ENCODE results near the gene ATG9B. TPM values are rescaled to one million over a fixed set of nuclear protein-coding genes. Genes with fewer than 3 reads are reported as not detected.
A peak's percentile ranks its signal among the peaks of the same experiment; 100 is the strongest.
"Not testable (repeated sequence)": the region's sequence is repeated elsewhere in the genome, so short reads cannot be mapped to it uniquely, and the experiment has no call there.

The ATG9B gene
- total RNA-seq, 2 experiments from 2014 or later, result 3.5 to 4.6 TPM

DNA sequence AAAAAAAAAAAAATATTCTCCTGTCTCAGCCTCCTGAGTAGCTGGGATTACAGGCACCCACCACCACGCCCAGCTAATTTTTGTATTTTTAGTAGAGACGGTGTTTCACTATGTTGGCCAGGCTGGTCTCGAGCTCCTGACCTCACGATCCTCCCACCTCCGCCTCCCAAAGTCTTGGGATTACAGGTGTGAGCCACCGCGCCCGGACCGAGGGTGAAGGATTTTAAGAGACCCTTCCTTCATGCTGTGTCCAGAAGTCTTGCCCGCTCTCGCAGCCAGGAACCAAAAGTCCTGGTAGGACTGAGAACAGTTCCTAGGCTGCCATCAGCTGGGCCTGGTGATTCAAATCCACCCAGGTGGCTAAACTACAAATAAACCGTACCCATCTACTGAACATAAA lies 12.7 kb downstream of the ATG9B start:
- intact Hi-C loops (cut with micrococcal nuclease), result loop anchor here (5.0 kb wide), 1 partner anchor 34 kb away; the partner anchor contains the start of gene KCNH2
- not testable (repeated sequence) for H3K9me3 Mint-ChIP-seq, H3K36me3 Mint-ChIP-seq, H3K27me3 Mint-ChIP-seq, DNase-seq
- H3K4me1 Mint-ChIP-seq (ENCODE audit: low read depth), result peaks cover 77% of the 10 kb centered on the region
- CTCF ChIA-PET, result interaction anchor here (0.9 to 6.8 kb wide), 11 partner anchors 6 to 113 kb away, joined by 3 to 78 read pairs (median 6); partner anchors contain the start of gene ABCB8
- peak overlapping the region; percentile 46 for H3K4me3 Mint-ChIP-seq
- POLR2A ChIA-PET, result interaction anchor here (1.0 to 2.4 kb wide), 5 partner anchors 12 to 50 kb away, joined by 3 to 9 read pairs (median 5); partner anchors contain the start of genes ABCB8, ATG9B and SLC4A2
- H3K27ac Mint-ChIP-seq, result peak overlapping the region; percentile 77

DNA sequence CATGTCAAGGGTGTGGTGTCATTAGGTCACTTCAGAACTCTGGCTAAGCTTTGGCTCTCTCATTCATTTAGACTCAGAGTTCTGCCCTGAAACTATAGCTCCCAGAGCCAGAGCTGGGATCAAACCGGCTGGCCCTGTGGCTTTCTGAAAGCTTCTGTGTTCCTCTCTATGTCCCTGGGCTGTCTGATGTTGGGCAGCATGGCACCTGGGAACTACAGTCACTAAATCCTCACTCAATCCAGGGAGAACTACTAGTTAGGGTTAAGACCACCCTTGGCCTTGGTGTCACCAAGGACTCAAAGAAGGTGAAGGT lies 13.2 kb downstream of the ATG9B start:
- ChIA-PET POLR2A (interaction anchor here (1.0 to 2.4 kb wide), 4 partner anchors 13 to 49 kb away, joined by 3 to 9 read pairs (median 4); partner anchors contain the start of genes ABCB8, ATG9B and SLC4A2), CTCF (interaction anchor here (0.9 to 6.8 kb wide), 14 partner anchors 7 to 279 kb away, joined by 3 to 78 read pairs (median 4); no protein-coding TSS in a partner anchor)
- intact Hi-C loops (cut with micrococcal nuclease), result loop anchor here (5.0 kb wide), 1 partner anchor 34 kb away; the partner anchor contains the start of gene KCNH2
- Mint-ChIP-seq H3K4me1 (ENCODE audit: low read depth) (peaks cover 74% of the 10 kb centered on the region), H3K36me3 (no peaks in the 10 kb centered on the region), H3K9me3 (no peaks in the 10 kb centered on the region), H3K4me3 (peak overlapping the region; percentile 76), H3K27me3 (no peaks in the 10 kb centered on the region), H3K27ac (peak overlapping the region; percentile 89)
- DNase-seq, result no peak

DNA sequence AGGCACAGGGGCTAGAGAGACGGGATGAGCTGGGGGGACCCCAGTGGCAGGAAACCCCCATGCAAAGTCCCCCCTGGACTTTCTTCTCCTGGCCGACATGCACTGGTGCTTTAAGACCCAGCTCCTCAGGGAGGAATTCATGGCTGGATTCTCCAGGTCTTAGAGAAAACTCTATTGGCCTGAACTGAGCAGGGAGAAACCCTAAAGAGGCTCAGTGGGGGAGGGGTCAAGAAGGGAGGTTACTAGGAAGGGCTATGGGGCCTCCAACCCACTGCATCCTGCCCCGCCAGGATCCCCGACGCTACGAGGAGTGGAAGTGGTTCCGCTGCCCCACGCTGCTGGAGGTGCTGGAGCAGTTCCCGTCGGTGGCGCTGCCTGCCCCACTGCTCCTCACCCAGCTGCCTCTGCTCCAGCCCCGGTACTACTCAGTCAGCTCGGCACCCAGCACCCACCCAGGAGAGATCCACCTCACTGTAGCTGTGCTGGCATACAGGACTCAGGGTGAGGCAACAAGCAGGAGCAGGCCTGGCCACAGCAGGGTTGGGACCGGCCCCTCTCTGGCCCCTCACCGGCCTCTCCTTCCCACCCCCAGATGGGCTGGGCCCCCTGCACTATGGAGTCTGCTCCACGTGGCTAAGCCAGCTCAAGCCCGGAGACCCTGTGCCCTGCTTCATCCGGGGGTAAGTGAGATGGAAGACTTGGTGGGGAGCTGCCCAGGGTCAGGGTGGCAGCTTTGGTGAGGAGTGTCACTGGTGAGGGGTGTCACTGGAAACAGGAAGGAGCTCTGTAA lies 13.8 kb downstream of the ATG9B start:
- H3K27ac Mint-ChIP-seq, result peak overlapping the region; percentile 89
- peaks cover 72% of the 10 kb centered on the region for H3K4me1 Mint-ChIP-seq (ENCODE audit: low read depth)
- H3K4me3 Mint-ChIP-seq, result peak overlapping the region; percentile 76
- H3K36me3 Mint-ChIP-seq, result no peaks in the 10 kb centered on the region
- ChIA-PET POLR2A (interaction anchor here (1.0 to 2.4 kb wide), 5 partner anchors 13 to 49 kb away, joined by 3 to 9 read pairs (median 4); partner anchors contain the start of genes ABCB8, ATG9B and SLC4A2), CTCF (interaction anchor here (0.8 to 6.8 kb wide), 17 partner anchors 8 to 278 kb away, joined by 3 to 78 read pairs (median 4); partner anchors contain the start of gene ABCB8)
- intact Hi-C loops (cut with micrococcal nuclease), result loop anchor here (5.0 kb wide), 1 partner anchor 33 kb away; the partner anchor contains the start of gene KCNH2
- DNase-seq, result peak; percentile 72
- H3K9me3 Mint-ChIP-seq, result no peaks in the 10 kb centered on the region
- H3K27me3 Mint-ChIP-seq, result no peaks in the 10 kb centered on the region

DNA sequence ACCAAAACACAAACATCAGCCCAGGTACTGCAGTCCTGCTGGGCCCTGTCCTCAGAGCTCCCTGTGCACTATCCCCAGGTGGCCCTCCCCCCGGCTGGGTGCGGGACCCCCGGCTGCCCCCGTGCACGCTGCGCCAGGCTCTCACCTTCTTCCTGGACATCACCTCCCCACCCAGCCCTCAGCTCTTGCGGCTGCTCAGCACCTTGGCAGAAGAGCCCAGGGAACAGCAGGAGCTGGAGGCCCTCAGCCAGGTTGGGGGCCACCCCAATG lies 14.3 kb downstream of the ATG9B start:
- POLR2A ChIA-PET, result interaction anchor here (1.5 to 2.4 kb wide), 2 partner anchors 16 to 18 kb away, joined by 3 to 9 read pairs; partner anchors contain the start of gene ABCB8
- H3K4me1 Mint-ChIP-seq (ENCODE audit: low read depth), result peaks cover 67% of the 10 kb centered on the region
- peak overlapping the region; percentile 76 for H3K4me3 Mint-ChIP-seq
- intact Hi-C loops (cut with micrococcal nuclease), result loop anchor here (5.0 kb wide), 1 partner anchor 33 kb away; the partner anchor contains the start of gene KCNH2
- peak overlapping the region; percentile 89 for H3K27ac Mint-ChIP-seq
- H3K27me3 Mint-ChIP-seq, result no peaks in the 10 kb centered on the region
- no peak for DNase-seq
- no peaks in the 10 kb centered on the region for H3K9me3 Mint-ChIP-seq
- H3K36me3 Mint-ChIP-seq, result no peaks in the 10 kb centered on the region
- CTCF ChIA-PET, result interaction anchor here (0.8 to 6.8 kb wide), 12 partner anchors 8 to 278 kb away, joined by 3 to 78 read pairs (median 5); partner anchors contain the start of gene ABCB8

DNA sequence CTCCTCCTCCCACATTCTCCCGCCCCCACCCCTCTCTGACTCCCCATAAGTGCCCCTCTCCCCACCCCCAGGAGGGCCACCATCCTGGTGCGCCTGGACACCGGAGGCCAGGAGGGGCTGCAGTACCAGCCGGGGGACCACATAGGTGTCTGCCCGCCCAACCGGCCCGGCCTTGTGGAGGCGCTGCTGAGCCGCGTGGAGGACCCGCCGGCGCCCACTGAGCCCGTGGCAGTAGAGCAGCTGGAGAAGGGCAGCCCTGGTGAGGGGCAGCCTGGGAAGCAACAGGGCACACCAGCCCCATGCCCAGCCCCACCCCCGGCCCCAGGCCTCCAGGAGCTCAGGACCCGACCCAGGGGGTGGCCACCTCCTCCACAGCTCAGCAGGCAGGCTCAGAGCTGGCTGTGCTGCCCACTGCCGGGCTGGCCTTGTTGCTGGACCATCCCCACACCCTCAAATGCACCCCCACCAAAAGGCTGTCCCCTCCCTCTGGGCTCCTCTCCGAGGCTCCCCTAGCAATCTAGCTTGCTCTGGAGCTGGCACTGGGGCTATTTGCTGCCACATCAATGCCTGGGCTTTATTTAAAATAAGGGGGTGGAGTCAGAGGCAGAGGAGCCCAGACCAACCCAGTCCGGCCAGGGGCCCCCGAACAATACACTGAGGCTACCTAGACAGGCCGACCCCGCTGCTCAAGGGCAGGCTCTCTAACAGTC lies 14.8 kb downstream of the ATG9B start:
- Mint-ChIP-seq H3K4me1 (ENCODE audit: low read depth) (peaks cover 62% of the 10 kb centered on the region), H3K27me3 (no peaks in the 10 kb centered on the region), H3K36me3 (no peaks in the 10 kb centered on the region), H3K9me3 (no peaks in the 10 kb centered on the region), H3K27ac (no peak overlapping the region), H3K4me3 (no peak overlapping the region)
- DNase-seq, result no peak
- intact Hi-C loops (cut with micrococcal nuclease), result loop anchor here (2.0 to 5.0 kb wide), 2 partner anchors 15 to 32 kb away; partner anchors contain the start of gene KCNH2
- ChIA-PET CTCF (interaction anchor here (0.6 to 6.8 kb wide), 14 partner anchors 9 to 180 kb away, joined by 3 to 78 read pairs (median 4); partner anchors contain the start of gene ABCB8), POLR2A (interaction anchor here (1.5 to 2.4 kb wide), 3 partner anchors 12 to 19 kb away, joined by 3 to 9 read pairs (median 5); partner anchors contain the start of gene ABCB8)

DNA sequence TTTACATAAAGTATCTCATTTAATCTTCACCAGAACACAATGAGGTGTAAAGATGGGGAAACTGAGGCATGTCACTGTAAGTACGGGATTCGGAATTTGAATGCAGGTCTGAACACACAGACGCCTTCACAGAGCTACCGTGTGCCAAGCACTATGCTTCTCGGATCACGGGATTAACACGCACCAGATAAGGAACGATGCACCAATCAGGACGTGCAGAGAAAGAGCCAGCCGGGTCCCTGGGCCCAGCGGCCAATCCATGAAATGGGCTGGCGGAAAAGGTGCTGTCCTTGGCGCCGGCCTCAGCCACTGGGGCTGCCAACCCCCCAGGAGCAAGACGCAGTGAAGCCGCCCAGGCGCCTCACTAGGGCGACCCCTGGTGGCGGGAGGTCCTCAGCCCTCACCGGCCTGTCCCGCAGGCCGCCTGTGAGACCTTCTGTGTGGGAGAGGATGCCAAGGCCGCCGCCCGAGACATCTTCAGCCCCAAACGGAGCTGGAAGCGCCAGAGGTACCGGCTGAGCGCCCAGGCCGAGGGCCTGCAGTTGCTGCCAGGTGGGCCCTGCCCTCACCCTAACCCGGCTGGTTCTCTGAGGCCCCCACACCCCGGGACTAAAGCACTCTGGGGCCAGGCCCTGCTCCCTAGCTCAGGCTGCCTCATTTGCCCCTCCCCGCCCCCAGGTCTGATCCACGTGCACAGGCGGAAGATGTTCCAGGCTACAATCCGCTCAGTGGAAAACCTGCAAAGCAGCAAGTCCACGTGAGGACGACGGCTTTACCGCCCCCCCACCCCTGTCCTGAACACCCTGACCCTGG lies 15.6 kb downstream of the ATG9B start:
- Mint-ChIP-seq H3K36me3 (no peaks in the 10 kb centered on the region), H3K27ac (peak overlapping the region; percentile 82), H3K9me3 (no peaks in the 10 kb centered on the region), H3K4me3 (peak overlapping the region; percentile 71), H3K4me1 (ENCODE audit: low read depth) (peaks cover 57% of the 10 kb centered on the region), H3K27me3 (no peaks in the 10 kb centered on the region)
- DNase-seq, result peak; percentile 82
- ChIA-PET CTCF (interaction anchor here (0.6 to 6.8 kb wide), 17 partner anchors 9 to 269 kb away, joined by 3 to 78 read pairs (median 5); partner anchors contain the start of gene ABCB8), POLR2A (interaction anchor here (1.0 to 1.7 kb wide), 4 partner anchors 10 to 114 kb away, joined by 3 to 7 read pairs (median 4); no protein-coding TSS in a partner anchor)
- intact Hi-C loops (cut with micrococcal nuclease), result loop anchor here (2.0 kb wide), 1 partner anchor 14 kb away; no protein-coding TSS in a partner anchor

DNA sequence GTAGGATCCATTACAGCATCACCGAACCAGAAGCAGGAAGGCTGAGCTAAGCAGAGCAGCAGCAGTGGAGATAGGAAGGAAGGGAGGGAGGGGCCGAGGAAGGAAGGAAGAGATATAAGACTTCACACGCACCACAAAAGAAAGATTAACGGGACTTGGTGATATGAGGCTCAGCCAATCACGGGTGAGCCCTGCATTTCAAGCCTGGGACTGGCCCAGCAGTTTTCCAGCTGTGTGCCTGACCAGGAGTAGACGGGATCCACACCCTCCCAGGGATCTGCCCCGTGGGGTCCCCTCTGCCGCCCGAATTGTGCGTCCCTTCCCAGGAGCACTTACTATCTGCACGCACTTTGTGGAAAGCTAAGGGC lies 16.2 kb downstream of the ATG9B start:
- ChIA-PET CTCF (interaction anchor here (0.6 to 6.8 kb wide), 14 partner anchors 10 to 269 kb away, joined by 3 to 78 read pairs (median 6); partner anchors contain the start of gene ABCB8), POLR2A (interaction anchor here (1.0 to 1.7 kb wide), 3 partner anchors 10 to 114 kb away, joined by 3 to 7 read pairs (median 5); no protein-coding TSS in a partner anchor)
- intact Hi-C loops (cut with micrococcal nuclease), result loop anchor here (2.0 kb wide), 1 partner anchor 13 kb away; no protein-coding TSS in a partner anchor
- Mint-ChIP-seq H3K4me1 (ENCODE audit: low read depth) (peaks cover 55% of the 10 kb centered on the region), H3K27ac (peak overlapping the region; percentile 82), H3K27me3 (no peaks in the 10 kb centered on the region), H3K36me3 (no peaks in the 10 kb centered on the region), H3K4me3 (peak overlapping the region; percentile 71), H3K9me3 (no peaks in the 10 kb centered on the region)
- DNase-seq, result no peak

DNA sequence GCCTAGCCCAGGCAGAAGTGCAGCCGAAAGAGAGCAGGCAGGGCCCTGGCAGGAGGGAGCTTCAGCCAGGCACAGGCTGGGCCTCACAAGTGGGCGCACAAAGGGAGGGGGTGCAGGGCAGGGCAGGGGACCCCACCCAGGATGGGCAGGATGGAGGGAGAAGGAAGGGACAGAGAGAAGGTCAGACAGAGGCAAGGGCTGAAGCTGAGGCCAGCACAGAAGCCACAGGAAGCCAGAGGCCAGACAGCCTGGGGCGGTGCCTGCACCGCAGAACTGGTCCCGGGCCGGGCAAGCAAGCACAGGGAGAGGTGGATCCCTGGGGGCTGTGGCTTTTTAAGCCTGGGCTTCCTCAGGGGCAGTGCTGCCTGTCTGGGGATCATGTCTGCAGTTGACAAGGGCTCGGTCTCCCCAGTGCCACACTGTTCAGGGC lies 16.8 kb downstream of the ATG9B start:
- Mint-ChIP-seq H3K36me3 (no peaks in the 10 kb centered on the region), H3K27me3 (no peaks in the 10 kb centered on the region), H3K4me1 (ENCODE audit: low read depth) (peaks cover 48% of the 10 kb centered on the region), H3K27ac (peak overlapping the region; percentile 82), H3K9me3 (no peaks in the 10 kb centered on the region), H3K4me3 (peak overlapping the region; percentile 71)
- ChIA-PET POLR2A (interaction anchor here (1.5 to 1.7 kb wide), 2 partner anchors 10 to 11 kb away, joined by 5 to 7 read pairs; no protein-coding TSS in a partner anchor), CTCF (interaction anchor here (0.7 to 6.8 kb wide), 10 partner anchors 11 to 109 kb away, joined by 3 to 78 read pairs (median 16); partner anchors contain the start of gene ABCB8)
- DNase-seq, result no peak
- intact Hi-C loops (cut with micrococcal nuclease), result no loop called here

DNA sequence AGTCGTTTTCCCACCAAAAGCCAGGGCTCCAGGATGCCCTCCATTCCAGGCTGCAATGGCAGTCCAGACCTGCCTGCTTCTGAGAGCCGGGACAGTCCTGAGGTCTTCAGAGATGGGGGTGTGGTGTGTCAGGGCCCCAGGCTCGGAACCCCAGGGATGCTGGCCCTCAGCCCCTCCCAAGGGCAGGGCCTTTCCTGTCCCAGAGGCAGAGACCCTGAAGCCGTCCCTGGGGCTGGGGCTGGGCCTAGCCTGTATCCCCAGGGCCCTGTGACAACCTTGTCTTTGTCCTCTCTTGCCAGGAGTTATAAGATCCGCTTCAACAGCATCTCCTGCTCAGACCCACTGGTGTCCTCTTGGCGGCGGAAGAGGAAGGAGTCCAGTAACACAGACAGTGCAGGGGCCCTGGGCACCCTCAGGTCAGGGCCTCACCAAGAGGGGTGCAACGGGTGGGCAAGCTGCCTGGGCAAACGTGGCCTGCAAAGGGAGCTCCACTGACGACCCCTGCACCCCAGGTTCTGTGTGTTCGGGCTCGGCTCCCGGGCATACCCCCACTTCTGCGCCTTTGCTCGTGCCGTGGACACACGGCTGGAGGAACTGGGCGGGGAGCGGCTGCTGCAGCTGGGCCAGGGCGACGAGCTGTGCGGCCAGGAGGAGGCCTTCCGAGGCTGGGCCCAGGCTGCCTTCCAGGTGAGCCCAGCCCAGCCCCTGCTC lies 17.5 kb downstream of the ATG9B start:
- ChIA-PET CTCF (interaction anchor here (0.7 to 6.8 kb wide), 7 partner anchors 11 to 109 kb away, joined by 3 to 78 read pairs (median 17); no protein-coding TSS in a partner anchor), POLR2A (interaction anchor here (1.5 kb wide), 1 partner anchor 12 kb away, joined by 7 read pairs; no protein-coding TSS in a partner anchor)
- Mint-ChIP-seq H3K27me3 (no peaks in the 10 kb centered on the region), H3K27ac (no peak overlapping the region), H3K4me1 (ENCODE audit: low read depth) (peaks cover 41% of the 10 kb centered on the region), H3K9me3 (no peaks in the 10 kb centered on the region), H3K36me3 (no peaks in the 10 kb centered on the region), H3K4me3 (no peak overlapping the region)
- intact Hi-C loops (cut with micrococcal nuclease), result no loop called here
- no peak for DNase-seq

DNA sequence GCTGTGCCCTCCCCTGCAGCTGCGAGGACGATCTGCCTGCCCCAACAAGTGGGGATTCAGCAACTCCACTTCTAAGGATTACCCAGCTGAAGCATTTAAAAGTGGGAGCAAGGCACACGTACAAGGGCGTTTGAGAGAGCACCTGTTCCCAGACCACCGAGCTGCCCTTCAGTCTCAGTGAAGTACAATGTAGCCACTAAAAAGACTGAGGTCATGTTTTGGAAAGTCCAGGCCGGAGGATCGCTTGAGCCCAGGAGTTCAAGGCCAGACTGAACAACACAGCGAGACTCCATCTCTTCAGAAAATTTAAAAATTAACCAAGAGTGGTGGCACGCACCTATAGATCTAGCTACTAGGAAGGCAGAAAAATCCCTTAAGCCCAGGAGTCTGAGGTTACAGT lies 18.7 kb downstream of the ATG9B start:
- H3K9me3 Mint-ChIP-seq, result no peaks in the 10 kb centered on the region
- POLR2A ChIA-PET, result no interaction called here

More for the DNA sequence above, 18.7 kb downstream of the ATG9B start:
- DNase-seq, result no peak
- H3K4me1 Mint-ChIP-seq (ENCODE audit: low read depth), result peaks cover 31% of the 10 kb centered on the region
- H3K27me3 Mint-ChIP-seq, result no peaks in the 10 kb centered on the region
- CTCF ChIA-PET, result interaction anchor here (0.7 to 6.8 kb wide), 4 partner anchors 12 to 105 kb away, joined by 3 to 78 read pairs (median 20); no protein-coding TSS in a partner anchor
- no peak overlapping the region for H3K27ac Mint-ChIP-seq
- intact Hi-C loops (cut with micrococcal nuclease), result no loop called here
- H3K4me3 Mint-ChIP-seq, result no peak overlapping the region
- H3K36me3 Mint-ChIP-seq, result no peaks in the 10 kb centered on the region

Data from activated CD4-positive, alpha-beta memory T cell treated with anti-CD3 and anti-CD28 coated beads for 36 hours (primary cell).